HTERT RPE-1 (cell line): ENCODE data around the gene CDRT15L2.
"Not testable (repeated sequence)": the region's sequence is repeated elsewhere in the genome, so short reads cannot be mapped to it uniquely, and the experiment has no call there.

ENCODE experiments used
- in situ Hi-C: fragments of 300-500 bp; cut with MboI; formaldehyde crosslinking; loops from 4 replicates; pipeline ENCODE4 v1.14.3; 2020; ENCODE audit warnings: low sequenced_read_pairs

The CDRT15L2 gene

DNA sequence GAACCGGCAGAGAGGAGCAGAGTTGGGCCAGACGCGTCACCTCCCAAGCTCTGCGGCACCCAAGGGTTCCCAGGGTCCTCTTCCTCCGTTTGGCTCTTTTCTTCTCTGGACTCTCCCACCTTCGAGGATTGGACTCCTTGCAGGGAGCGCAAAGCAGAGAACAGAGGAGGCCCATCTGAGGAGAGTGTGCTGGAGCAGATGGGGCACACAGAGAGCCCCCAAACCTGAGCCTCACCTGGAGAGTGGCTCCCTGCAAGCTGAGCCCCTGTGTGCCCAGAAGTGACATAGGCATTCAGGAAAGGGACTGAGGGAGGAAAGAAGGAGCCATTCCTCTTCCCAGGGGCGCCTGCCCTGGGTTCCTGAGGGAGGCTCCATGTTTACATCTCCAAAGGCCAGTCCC is 6.3 kb upstream of the CDRT15L2 start:
- in situ Hi-C loops = not testable (repeated sequence)

DNA sequence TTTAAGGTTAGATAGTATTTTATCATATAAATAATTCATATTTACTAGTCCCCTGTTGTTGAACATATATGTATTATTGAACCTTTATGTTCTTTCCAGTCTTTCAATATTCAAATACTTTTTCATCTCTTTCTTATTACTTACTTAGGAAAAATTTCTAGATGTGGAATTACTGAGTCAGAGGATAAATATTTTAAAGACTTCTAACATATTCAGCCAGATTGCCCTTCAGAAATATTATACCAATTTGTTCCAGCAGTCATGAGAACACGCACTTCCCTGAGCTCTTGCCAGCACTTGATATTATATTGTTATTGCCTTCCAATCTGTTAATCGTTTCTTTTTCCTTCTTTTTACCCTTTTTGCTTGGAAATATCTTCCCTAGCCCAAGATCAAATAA is 4.5 kb upstream of the CDRT15L2 start:
- in situ Hi-C loops = not testable (repeated sequence)

DNA sequence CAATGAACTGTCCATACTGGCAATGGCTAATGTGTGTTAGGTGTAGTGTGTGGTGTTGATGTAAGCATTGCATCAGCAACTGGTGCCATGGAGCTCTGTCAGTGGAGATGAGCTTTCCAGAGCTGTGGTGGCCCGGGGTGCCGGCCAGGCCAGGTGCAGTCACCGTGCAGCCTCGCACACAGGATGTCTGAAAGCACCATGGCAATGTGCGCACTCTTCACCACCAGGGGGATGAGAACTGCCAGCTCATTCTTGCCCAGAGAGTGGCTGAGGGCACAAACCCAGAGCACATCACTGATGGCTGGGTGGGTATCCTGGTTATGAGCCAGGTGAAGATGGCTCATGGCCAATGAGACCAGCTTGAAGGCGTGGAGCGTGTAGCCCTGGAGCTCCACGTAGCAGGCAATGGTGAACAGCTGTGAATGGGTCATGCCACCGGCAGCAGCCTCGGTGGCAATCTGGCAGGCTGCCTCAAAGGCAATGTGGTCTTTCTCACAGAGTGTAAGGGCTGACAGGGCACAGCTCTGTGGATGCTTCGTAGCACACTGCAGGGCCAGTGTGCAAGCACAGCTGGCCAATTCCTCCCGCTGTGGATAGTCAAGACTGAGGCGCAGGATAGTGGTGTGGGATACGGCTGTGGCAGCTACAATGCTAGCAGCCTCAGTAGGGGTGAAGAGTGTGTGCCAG is 4.5 kb downstream of the CDRT15L2 start:
- in situ Hi-C loops = not testable (repeated sequence)

DNA sequence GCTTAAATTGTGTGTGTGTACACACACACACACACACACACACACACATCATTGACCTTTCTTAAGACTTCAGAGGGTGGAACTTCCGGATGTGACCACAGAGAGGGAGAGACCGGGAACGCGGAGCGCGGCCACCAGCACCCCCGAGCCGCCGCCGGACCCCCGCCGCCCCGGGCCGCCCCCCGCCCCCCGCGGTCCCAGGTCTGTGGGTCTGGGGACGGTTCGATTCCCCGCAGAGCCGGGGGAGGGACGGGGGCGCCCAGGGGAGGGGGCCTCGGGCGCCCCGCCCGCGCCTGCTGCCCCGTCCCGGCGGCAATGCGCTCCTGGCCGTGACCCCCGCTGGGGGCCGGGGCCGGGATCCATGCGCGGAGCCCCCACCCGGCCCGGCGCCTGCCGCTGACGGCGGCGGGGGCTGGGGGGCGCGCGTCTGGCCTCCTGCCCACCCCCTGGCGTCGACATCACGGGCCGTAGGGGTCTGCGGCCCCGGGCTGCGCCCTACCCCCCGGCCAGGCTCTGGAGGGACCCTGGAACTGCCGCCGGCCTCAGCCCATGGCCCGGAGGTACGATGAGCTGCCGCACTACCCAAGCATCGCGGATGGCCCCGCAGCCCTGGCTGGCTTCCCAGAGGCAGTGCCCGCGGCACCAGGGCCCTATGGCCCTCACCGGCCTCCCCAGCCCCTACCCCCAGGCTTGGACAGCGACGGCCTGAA is 9.4 kb downstream of the CDRT15L2 start:
- in situ Hi-C loops = not testable (repeated sequence)

DNA sequence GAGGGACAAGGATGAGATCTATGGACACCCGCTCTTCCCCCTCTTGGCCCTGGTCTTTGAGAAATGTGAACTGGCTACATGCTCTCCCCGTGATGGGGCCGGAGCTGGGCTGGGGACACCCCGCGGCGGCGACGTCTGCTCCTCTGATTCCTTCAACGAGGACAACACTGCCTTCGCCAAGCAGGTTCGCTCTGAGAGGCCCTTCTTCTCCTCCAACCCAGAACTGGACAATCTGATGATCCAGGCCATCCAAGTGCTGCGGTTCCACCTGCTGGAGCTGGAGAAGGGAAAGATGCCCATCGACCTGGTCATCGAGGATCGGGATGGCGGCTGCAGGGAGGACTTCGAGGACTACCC is 9.9 kb downstream of the CDRT15L2 start:
- in situ Hi-C loops = not testable (repeated sequence)

DNA sequence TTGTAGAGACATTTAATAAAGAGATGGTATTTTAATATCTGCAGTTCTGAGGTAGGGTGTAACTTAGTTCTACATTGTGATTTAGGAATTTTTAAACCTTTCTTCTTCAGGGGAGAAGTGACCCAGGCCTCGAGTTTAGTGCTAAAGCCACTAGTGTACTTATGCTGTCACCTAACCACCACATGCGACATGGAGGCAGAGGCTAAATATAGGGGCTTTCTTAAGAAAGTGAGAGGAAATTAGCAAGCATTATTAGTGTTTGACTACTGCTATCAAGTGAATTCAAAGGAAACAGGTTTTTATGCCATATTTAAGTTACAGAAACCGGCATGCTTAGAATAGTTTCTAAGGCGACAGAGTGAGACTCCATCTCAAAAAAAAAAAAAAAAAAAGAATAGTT is 11.5 kb downstream of the CDRT15L2 start:
- in situ Hi-C loops = not testable (repeated sequence)

DNA sequence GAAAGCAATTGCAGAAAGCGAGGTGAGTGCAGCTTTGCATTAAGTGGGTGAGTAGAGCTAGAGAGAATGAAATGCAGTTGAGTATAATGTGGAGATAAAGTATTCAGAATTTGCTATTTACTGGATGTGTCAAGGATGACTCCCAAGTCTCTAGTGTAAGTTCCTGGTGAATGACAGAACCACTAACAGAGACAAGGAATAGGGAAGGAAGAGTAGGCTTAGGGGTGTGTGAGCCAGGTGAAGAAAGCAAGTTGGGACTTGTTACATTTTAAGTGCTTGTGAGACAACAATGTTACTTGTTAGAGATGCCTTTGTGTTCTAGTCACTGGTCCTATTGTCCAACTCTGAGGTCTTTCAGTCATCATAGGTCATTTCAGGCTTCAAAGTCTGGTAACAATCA is 26.0 kb downstream of the CDRT15L2 start:
- in situ Hi-C loops = not testable (repeated sequence)

DNA sequence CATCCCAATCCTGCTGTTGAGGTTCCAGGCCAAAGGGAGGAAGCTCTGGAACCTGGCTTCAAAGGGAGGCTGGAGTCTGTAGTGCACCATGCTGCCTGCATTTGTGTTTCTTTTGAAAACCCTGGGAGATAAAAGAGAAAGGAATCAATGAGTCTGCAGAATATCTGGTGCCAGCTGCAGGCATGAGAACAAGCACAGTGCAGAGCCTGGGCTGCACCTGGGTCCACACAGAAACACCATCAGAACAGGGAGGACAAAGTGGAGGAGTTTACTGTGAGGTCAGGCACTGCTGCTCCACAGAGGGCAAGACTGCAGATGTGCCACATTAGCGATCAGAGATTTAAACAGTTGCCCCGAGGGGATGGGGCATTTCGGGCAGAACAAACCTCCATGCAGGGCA is 30.0 kb downstream of the CDRT15L2 start:
- in situ Hi-C loops = not testable (repeated sequence)

GRCh38 chr17:20611309-20611708 is 31.8 kb downstream of the CDRT15L2 start:
- in situ Hi-C loops = no loop called here

GRCh38 chr17:20612635-20613034 is 33.1 kb downstream of the CDRT15L2 start:
- in situ Hi-C loops = no loop called here

DNA sequence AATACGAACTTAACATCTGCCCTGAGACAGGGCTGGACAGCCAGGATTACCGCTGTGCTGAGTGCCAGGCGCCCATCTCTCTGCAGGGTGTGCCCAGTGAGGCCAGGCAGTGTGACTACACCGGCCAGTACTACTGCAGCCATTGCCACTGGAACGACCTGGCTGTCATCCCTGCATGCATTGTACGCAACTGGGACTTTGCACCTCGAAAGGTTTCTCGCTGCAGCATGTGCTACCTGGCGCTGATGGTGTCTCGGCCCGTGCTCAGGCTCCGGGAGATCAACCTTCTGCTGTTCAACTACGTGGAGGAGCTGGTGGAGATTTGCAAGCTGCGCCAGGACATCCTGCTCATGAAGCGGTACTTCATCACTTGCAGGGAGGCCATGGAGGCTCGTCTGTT is 33.7 kb downstream of the CDRT15L2 start:
- in situ Hi-C loops = no loop called here

- in situ Hi-C loops = no loop called here
Measured at GRCh38 chr17:20613905-20614304, 34.4 kb downstream of the CDRT15L2 start.

DNA sequence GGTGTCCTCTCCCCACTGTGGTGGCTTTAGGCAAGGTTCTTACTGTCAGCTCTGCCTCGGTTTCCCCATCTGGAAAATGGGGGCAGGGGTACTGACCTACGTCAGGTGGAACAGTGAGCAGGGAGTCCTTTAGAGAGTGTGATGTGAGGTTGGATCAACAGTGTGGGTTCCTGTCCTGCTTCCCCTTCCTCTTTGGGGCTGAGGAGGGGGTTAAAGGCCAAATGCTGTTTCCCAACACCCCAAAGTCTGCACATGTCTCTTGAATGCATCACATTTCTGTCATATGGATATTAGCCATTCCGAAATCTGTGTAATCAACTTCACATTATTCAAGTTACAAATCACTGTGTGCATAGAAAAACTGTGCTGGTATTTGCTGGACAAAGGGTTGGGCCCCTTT is 35.9 kb downstream of the CDRT15L2 start:
- in situ Hi-C loops = not testable (repeated sequence)
